ENCODE data around the gene LDHAL6B. TPM values are rescaled to one million over a fixed set of nuclear protein-coding genes. Genes with fewer than 3 reads are reported as not detected.
A peak's percentile ranks its signal among the peaks of the same experiment; 100 is the strongest.

The LDHAL6B gene
- total RNA-seq, 1 experiment from 2014 or later = not detected

- no peaks in the 10 kb centered on the region for H3K27me3 Mint-ChIP-seq (ENCODE audit: unreplicated experiment)
- H3K4me1 Mint-ChIP-seq (ENCODE audit: low read depth, unreplicated experiment) = peaks cover 72% of the 10 kb centered on the region
- intact Hi-C loops (cut with micrococcal nuclease; ENCODE audit: unreplicated experiment) = no loop called here
- no peaks in the 10 kb centered on the region for H3K9me3 Mint-ChIP-seq (ENCODE audit: low read depth, unreplicated experiment)
- TF ChIP-seq CTCF (IDR thresholded peaks at IDR 0.05; ENCODE audit: unreplicated experiment) = no peak
- TSS peak; percentile 78 for BruUV-seq (replicated peaks)
- peaks cover 83% of the 10 kb centered on the region for H3K36me3 Mint-ChIP-seq (ENCODE audit: insufficient read depth, unreplicated experiment)
- DNase-seq = peak; percentile 45
- CTCF ChIA-PET = interaction anchor here (0.6 kb wide), 1 partner anchor 162 kb away, joined by 4 read pairs; no protein-coding TSS in a partner anchor
- H3K4me3 Mint-ChIP-seq (ENCODE audit: low read depth, unreplicated experiment) = peak overlapping the region; percentile 34
- H3K27ac Mint-ChIP-seq (ENCODE audit: unreplicated experiment) = peak overlapping the region; percentile 87
Observed at GRCh38 chr15:59250249-59250648, 43.6 kb downstream of the LDHAL6B start.

GRCh38 chr15:59251001-59251845 lies 44.6 kb downstream of the LDHAL6B start:
- peak overlapping the region; percentile 34 for H3K4me3 Mint-ChIP-seq (ENCODE audit: low read depth, unreplicated experiment)
- H3K27ac Mint-ChIP-seq (ENCODE audit: unreplicated experiment) = peak overlapping the region; percentile 87
- no peaks in the 10 kb centered on the region for H3K9me3 Mint-ChIP-seq (ENCODE audit: low read depth, unreplicated experiment)
- intact Hi-C loops (cut with micrococcal nuclease; ENCODE audit: unreplicated experiment) = loop anchor here (1.0 kb wide), 1 partner anchor 78 kb away; no protein-coding TSS in a partner anchor
- no peak for TF ChIP-seq CTCF (IDR thresholded peaks at IDR 0.05; ENCODE audit: unreplicated experiment)
- no TSS peak for BruUV-seq (replicated peaks)
- CTCF ChIA-PET = no interaction called here
- H3K4me1 Mint-ChIP-seq (ENCODE audit: low read depth, unreplicated experiment) = peaks cover 72% of the 10 kb centered on the region
- peaks cover 84% of the 10 kb centered on the region for H3K36me3 Mint-ChIP-seq (ENCODE audit: insufficient read depth, unreplicated experiment)
- H3K27me3 Mint-ChIP-seq (ENCODE audit: unreplicated experiment) = no peaks in the 10 kb centered on the region
- DNase-seq = no peak

- H3K27me3 Mint-ChIP-seq (ENCODE audit: unreplicated experiment) = no peaks in the 10 kb centered on the region
- no peak overlapping the region for H3K4me3 Mint-ChIP-seq (ENCODE audit: low read depth, unreplicated experiment)
- no peaks in the 10 kb centered on the region for H3K9me3 Mint-ChIP-seq (ENCODE audit: low read depth, unreplicated experiment)
- DNase-seq = no peak
- peaks cover 87% of the 10 kb centered on the region for H3K36me3 Mint-ChIP-seq (ENCODE audit: insufficient read depth, unreplicated experiment)
- peak overlapping the region; percentile 76 for H3K27ac Mint-ChIP-seq (ENCODE audit: unreplicated experiment)
- TF ChIP-seq CTCF (IDR thresholded peaks at IDR 0.05; ENCODE audit: unreplicated experiment) = no peak
- no TSS peak for BruUV-seq (replicated peaks)
- intact Hi-C loops (cut with micrococcal nuclease; ENCODE audit: unreplicated experiment) = no loop called here
- CTCF ChIA-PET = interaction anchor here (0.6 kb wide), 1 partner anchor 123 kb away, joined by 4 read pairs; no protein-coding TSS in a partner anchor
- H3K4me1 Mint-ChIP-seq (ENCODE audit: low read depth, unreplicated experiment) = peaks cover 72% of the 10 kb centered on the region
Observed at GRCh38 chr15:59252137-59252536, 45.5 kb downstream of the LDHAL6B start.

- intact Hi-C loops (cut with micrococcal nuclease; ENCODE audit: unreplicated experiment) = loop anchor here (1.0 to 5.0 kb wide), 2 partner anchors 18 to 36 kb away; no protein-coding TSS in a partner anchor
- peaks cover 88% of the 10 kb centered on the region for H3K36me3 Mint-ChIP-seq (ENCODE audit: insufficient read depth, unreplicated experiment)
- TF ChIP-seq CTCF (IDR thresholded peaks at IDR 0.05; ENCODE audit: unreplicated experiment) = no peak
- no peaks in the 10 kb centered on the region for H3K9me3 Mint-ChIP-seq (ENCODE audit: low read depth, unreplicated experiment)
- no TSS peak for BruUV-seq (replicated peaks)
- H3K27ac Mint-ChIP-seq (ENCODE audit: unreplicated experiment) = peak overlapping the region; percentile 98
- H3K4me3 Mint-ChIP-seq (ENCODE audit: low read depth, unreplicated experiment) = peak overlapping the region; percentile 42
- H3K27me3 Mint-ChIP-seq (ENCODE audit: unreplicated experiment) = no peaks in the 10 kb centered on the region
- H3K4me1 Mint-ChIP-seq (ENCODE audit: low read depth, unreplicated experiment) = peaks cover 65% of the 10 kb centered on the region
- CTCF ChIA-PET = interaction anchor here (0.9 to 1.9 kb wide), 7 partner anchors 9 to 73 kb away, joined by 3 to 6 read pairs (median 5); no protein-coding TSS in a partner anchor
- DNase-seq = peak; percentile 86
Observed at GRCh38 chr15:59255680-59256336, 49.2 kb downstream of the LDHAL6B start.

Measured in Calu3 (cell line).